B cell (primary cell): Measurements from ENCODE around the gene P2RX7. TPM values are rescaled to one million over a fixed set of nuclear protein-coding genes. Genes with fewer than 3 reads are reported as not detected.
A peak's percentile ranks its signal among the peaks of the same experiment; 100 is the strongest.

Source experiments
- ATAC-seq: fragments of 200-7000 bp; cut with Tn5 transposase; one replicate; pipeline ENCODE4 v1.10.0; 2021; ENCODE audit warnings: low read depth, mild to moderate bottlenecking, moderate number of reproducible peaks, moderate library complexity
- CTCF ChIA-PET: fragments of 350-600 bp; sonication (Branson Sonifier 250); formaldehyde crosslinking; loops from one replicate; lab custom pipeline; 2021; ENCODE audit warnings: antibody characterized with exemption, inconsistent platforms; lab: Charles Lee
- POLR2A ChIA-PET: fragments of 350-600 bp; sonication (Branson Sonifier 250); formaldehyde crosslinking; loops from one replicate; lab custom pipeline; 2021; ENCODE audit warnings: antibody characterized with exemption; lab: Charles Lee
- DNase-seq: peaks from one replicate; pipeline ENCODE4 v3.0.0; 2013
- H2AFZ ChIP-seq: 2 replicates; pipeline ENCODE4 v1.6.1; 2012; ENCODE audit warnings: mild to moderate bottlenecking, low read depth, low read length; ENCODE audit not compliant: insufficient read depth, poor library complexity, severe bottlenecking
- H3K27ac ChIP-seq, 2 donors: 1 replicate in 1 of 2; 2 replicates in 1 of 2; pipeline ENCODE4 v1.5.1; 2012 to 2013; ENCODE audit warnings: low read length in 2 of 2, mild to moderate bottlenecking in 2 of 2, moderate library complexity in 1 of 2
- H3K27me3 ChIP-seq, 4 experiments: fragments of 200-600 bp in 1 of 4; sonication (generic) in 1 of 4; replicated peaks in 1 of 4; 1 replicate in 2 of 4; 2 replicates in 2 of 4; pipeline versions ENCODE4 v1.6.1 to v1.7.0; 2013 to 2016; ENCODE audit warnings: low read length in 3 of 4, mild to moderate bottlenecking in 2 of 4, mixed read lengths in 1 of 4, moderate library complexity in 1 of 4; ENCODE audit not compliant: insufficient read depth in 4 of 4, control insufficient read depth in 3 of 4; ENCODE audit errors: control extremely low read depth in 1 of 4
- H3K36me3 ChIP-seq, 2 experiments: replicated peaks in 1 of 2; 1 replicate in 1 of 2; 2 replicates in 1 of 2; pipeline versions ENCODE4 v1.6.1 to v1.7.1; 2013; ENCODE audit warnings: low read length in 1 of 2; ENCODE audit not compliant: insufficient read depth in 2 of 2, control insufficient read depth in 1 of 2; ENCODE audit errors: control extremely low read depth in 1 of 2, extremely low read depth in 1 of 2
- H3K4me1 ChIP-seq, 2 donors: fragments of 200-600 bp in 1 of 2; sonication (generic) in 1 of 2; 1 replicate in 1 of 2; 2 replicates in 1 of 2; pipeline versions ENCODE4 v1.5.1 to v1.6.1; 2013 to 2017; ENCODE audit warnings: low read length in 2 of 2; ENCODE audit not compliant: control insufficient read depth in 2 of 2, insufficient read depth in 2 of 2
- H3K4me2 ChIP-seq: replicated peaks from 2 replicates; pipeline ENCODE3; 2012; ENCODE audit warnings: mild to moderate bottlenecking, low read depth, low read length; ENCODE audit not compliant: poor library complexity, severe bottlenecking
- H3K4me3 ChIP-seq, 5 experiments: fragments of 200-600 bp in 1 of 5; sonication (generic) in 1 of 5; 1 replicate in 3 of 5; 2 replicates in 2 of 5; pipeline versions ENCODE4 v1.5.1 to v1.7.0; 2011 to 2016; ENCODE audit warnings: low read length in 4 of 5, mild to moderate bottlenecking in 4 of 5, low read depth in 2 of 5, control low read depth in 1 of 5, moderate library complexity in 1 of 5; ENCODE audit not compliant: insufficient read depth in 1 of 5; ENCODE audit errors: control extremely low read depth in 1 of 5, extremely low read depth in 1 of 5
- H3K79me2 ChIP-seq: fragments of 200-600 bp; sonication (generic); one replicate; pipeline ENCODE4 v1.6.0; 2016; ENCODE audit warnings: low read length; ENCODE audit not compliant: control insufficient read depth, insufficient read depth
- H3K9ac ChIP-seq: fragments of 200-600 bp; sonication (generic); 2 replicates; pipeline ENCODE4 v1.6.1; 2017; ENCODE audit warnings: mild to moderate bottlenecking, low read length, moderate library complexity
- H3K9me3 ChIP-seq, 3 donors: one replicate each; pipeline versions ENCODE4 v1.6.1 to v1.7.1; 2013; ENCODE audit warnings: low read length in 2 of 3; ENCODE audit not compliant: control insufficient read depth in 2 of 3, insufficient read depth in 1 of 3; ENCODE audit errors: control extremely low read depth in 1 of 3
- H4K20me1 ChIP-seq: 2 replicates; pipeline ENCODE4 v1.6.0; 2012; ENCODE audit warnings: mild to moderate bottlenecking, low read length; ENCODE audit not compliant: insufficient read depth, control insufficient read depth, poor library complexity, severe bottlenecking
- H3K27ac Mint-ChIP-seq: one replicate; pipeline ENCODE4 v1.8.0; 2021; ENCODE audit warnings: mixed read lengths
- H3K27me3 Mint-ChIP-seq: one replicate; pipeline ENCODE4 v1.8.0; 2021; ENCODE audit warnings: mixed read lengths
- H3K4me1 Mint-ChIP-seq: one replicate; pipeline ENCODE4 v1.8.0; 2021; ENCODE audit warnings: mixed read lengths
- H3K4me3 Mint-ChIP-seq: one replicate; pipeline ENCODE4 v1.8.0; 2021; ENCODE audit warnings: mixed read lengths
- H3K9me3 Mint-ChIP-seq: one replicate; pipeline ENCODE4 v1.8.0; 2022; ENCODE audit warnings: mixed read lengths; ENCODE audit not compliant: insufficient read depth
- EZH2 ChIP-seq: IDR thresholded peaks from 2 replicates; pipeline ENCODE4 v1.6.1; 2012; ENCODE audit warnings: borderline replicate concordance, low read depth, mild to moderate bottlenecking, moderate library complexity, low read length; ENCODE audit not compliant: insufficient read depth, poor library complexity, severe bottlenecking
- WGBS: methylation state at CpG from one replicate; pipeline ENCODE4 v1.1.5; 2013; ENCODE audit warnings: missing lambda C conversion rate; ENCODE audit not compliant: insufficient coverage; 5-methylcytosine and 5-hydroxymethylcytosine counted together
- intact Hi-C: fragments of 100-400 bp; cut with micrococcal nuclease; formaldehyde crosslinking; loops from one replicate; pipeline ENCODE4 v1.10.0; 2022
- polyA plus RNA-seq: library from polyadenylated mRNA; depleted of rRNA; stranded (reverse); fragments of >200 nt; gene quantifications from 2 replicates; pipeline ENCODE4 v1.2.3, GENCODE V29; 2012
- total RNA-seq, 2 donors: library from RNA; stranded (reverse); fragments of 120-200 nt in 1 of 2; gene quantifications; 1 replicate in 1 of 2; 2 replicates in 1 of 2; pipeline versions ENCODE4 v1.2.3 to v1.2.4, GENCODE V29; 2013 to 2022
- TF ChIP-seq, protein P1 (sequence below): fragments of 200-600 bp; IDR thresholded peaks from one replicate; pipeline ENCODE4 v1.8.0; 2022; ENCODE audit warnings: antibody characterized with exemption, mild to moderate bottlenecking

The P2RX7 gene
- total and polyA plus RNA-seq, 2 donors (not counting 1 experiment from before 2014, with no cell fraction given) = 5.3 to 6.3 TPM

DNA sequence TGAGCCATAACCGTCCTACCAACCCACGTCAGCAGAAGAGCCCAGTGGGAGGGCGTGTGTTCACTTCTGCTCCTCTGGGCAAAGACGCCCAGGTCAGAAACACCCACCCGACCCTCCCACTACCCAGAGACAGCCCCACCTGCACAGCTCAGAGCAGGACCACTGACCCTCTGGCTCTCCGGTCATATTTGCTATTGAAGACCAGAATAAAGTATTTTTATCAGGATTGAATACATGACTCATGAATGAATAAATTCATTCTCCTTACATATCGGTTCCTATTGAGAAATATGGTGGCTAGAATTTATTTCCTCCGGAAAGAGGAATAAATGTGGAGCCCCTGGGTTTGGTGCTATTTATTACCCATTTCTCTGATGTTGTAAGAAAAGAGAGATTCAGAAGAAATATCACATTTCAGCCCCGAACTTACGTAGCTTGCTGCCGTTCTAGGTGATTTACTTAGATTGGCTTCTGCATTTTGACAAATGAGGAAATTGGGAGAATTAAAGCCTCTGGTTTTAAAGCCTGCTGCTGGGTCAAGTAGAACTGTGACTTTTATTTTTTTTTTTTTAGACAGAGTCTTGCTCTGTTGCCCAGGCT, 36.4 kb upstream of the P2RX7 start:
- Histone ChIP-seq H3K4me2 (peak overlapping the region; percentile 82), H3K79me2 (no peaks in the 10 kb centered on the region), H2AFZ (peak overlapping the region; percentile 61), H3K9me3 (peaks cover 0 to 11% (median 5%) of the 10 kb centered on the region in 3 donors), H3K27ac (no peak overlapping the region), H3K4me1 (peaks cover 15 to 20% of the 10 kb centered on the region in 2 donors), H3K9ac (no peak overlapping the region), H3K4me3 (no peak overlapping the region), H4K20me1 (no peaks in the 10 kb centered on the region), H3K27me3 (peaks cover 0 to 5% (median 0%) of the 10 kb centered on the region in 4 experiments), H3K36me3 (no peaks in the 10 kb centered on the region)
- Mint-ChIP-seq H3K4me1 (peaks cover 26% of the 10 kb centered on the region), H3K4me3 (peak overlapping the region; percentile 87), H3K27ac (no peak overlapping the region), H3K27me3 (peaks cover 13% of the 10 kb centered on the region), H3K9me3 (peaks cover 2% of the 10 kb centered on the region)
- no peak for TF ChIP-seq EZH2
- TF ChIP-seq, protein P1, sequence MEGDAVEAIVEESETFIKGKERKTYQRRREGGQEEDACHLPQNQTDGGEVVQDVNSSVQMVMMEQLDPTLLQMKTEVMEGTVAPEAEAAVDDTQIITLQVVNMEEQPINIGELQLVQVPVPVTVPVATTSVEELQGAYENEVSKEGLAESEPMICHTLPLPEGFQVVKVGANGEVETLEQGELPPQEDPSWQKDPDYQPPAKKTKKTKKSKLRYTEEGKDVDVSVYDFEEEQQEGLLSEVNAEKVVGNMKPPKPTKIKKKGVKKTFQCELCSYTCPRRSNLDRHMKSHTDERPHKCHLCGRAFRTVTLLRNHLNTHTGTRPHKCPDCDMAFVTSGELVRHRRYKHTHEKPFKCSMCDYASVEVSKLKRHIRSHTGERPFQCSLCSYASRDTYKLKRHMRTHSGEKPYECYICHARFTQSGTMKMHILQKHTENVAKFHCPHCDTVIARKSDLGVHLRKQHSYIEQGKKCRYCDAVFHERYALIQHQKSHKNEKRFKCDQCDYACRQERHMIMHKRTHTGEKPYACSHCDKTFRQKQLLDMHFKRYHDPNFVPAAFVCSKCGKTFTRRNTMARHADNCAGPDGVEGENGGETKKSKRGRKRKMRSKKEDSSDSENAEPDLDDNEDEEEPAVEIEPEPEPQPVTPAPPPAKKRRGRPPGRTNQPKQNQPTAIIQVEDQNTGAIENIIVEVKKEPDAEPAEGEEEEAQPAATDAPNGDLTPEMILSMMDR = peak; percentile 67
- ATAC-seq (no peak), DNase-seq (peak; percentile 27)
- ChIA-PET POLR2A (interaction anchor here (0.6 to 0.8 kb wide), 2 partner anchors 32 to 449 kb away, joined by 4 to 5 read pairs; no protein-coding TSS in a partner anchor), CTCF (interaction anchor here (0.6 to 3.3 kb wide), 19 partner anchors 11 to 515 kb away, joined by 3 to 11 read pairs (median 4); partner anchors contain the start of gene POP5)
- WGBS = 0% methylated on average over 5 of the region's 11 CpGs
- intact Hi-C loops = loop anchor here (1.0 to 10.0 kb wide), 4 partner anchors 14 to 661 kb away; partner anchors contain the start of gene COX6A1

DNA sequence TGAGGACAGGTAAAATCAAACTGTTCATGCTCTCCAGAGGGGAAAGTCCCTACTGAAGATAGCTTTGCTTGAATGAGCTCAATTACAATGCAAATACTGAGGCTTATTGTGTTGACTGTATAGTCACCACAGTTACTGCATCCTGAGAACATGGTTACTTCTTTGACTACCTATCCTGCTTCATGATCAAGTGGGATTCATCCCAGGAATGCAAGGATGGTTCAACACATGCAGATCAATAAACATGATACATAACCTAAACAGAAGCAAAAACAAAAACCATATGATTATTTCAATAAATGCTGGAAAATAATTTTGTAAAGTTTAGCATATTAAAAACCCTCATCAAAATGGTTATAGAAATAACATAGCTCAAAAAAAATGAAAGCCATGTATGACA, 32.9 kb upstream of the P2RX7 start:
- Histone ChIP-seq H3K9ac (no peak overlapping the region), H2AFZ (no peak overlapping the region), H3K36me3 (no peaks in the 10 kb centered on the region), H3K9me3 (peaks cover 0 to 9% (median 5%) of the 10 kb centered on the region in 3 donors), H3K4me3 (no peak overlapping the region), H3K27me3 (peaks cover 0 to 5% (median 0%) of the 10 kb centered on the region in 4 experiments), H3K79me2 (no peaks in the 10 kb centered on the region), H3K27ac (no peak overlapping the region), H3K4me1 (peaks cover 12 to 14% of the 10 kb centered on the region in 2 donors), H4K20me1 (no peaks in the 10 kb centered on the region), H3K4me2 (no peak overlapping the region)
- no peak for TF ChIP-seq EZH2
- TF ChIP-seq, protein P1 = no peak
- Mint-ChIP-seq H3K9me3 (peaks cover 2% of the 10 kb centered on the region), H3K27ac (no peak overlapping the region), H3K4me3 (no peak overlapping the region), H3K4me1 (peaks cover 13% of the 10 kb centered on the region), H3K27me3 (peaks cover 15% of the 10 kb centered on the region)
- ATAC-seq (no peak), DNase-seq (no peak)
- ChIA-PET POLR2A (no interaction called here), CTCF (interaction anchor here (0.6 to 1.8 kb wide), 4 partner anchors 19 to 517 kb away, joined by 3 to 5 read pairs (median 3); no protein-coding TSS in a partner anchor)
- intact Hi-C loops = loop anchor here (5.0 to 10.0 kb wide), 2 partner anchors 452 to 665 kb away; partner anchors contain the start of gene COX6A1
